ENCODE results near the gene HECA. TPM values are rescaled to one million over a fixed set of nuclear protein-coding genes. Genes with fewer than 3 reads are reported as not detected.
"Not testable (repeated sequence)": the region's sequence is repeated elsewhere in the genome, so short reads cannot be mapped to it uniquely, and the experiment has no call there.

Gene HECA
- polyA plus RNA-seq, 3 donors: 2.1 to 28.7 (median 3.3) TPM

DNA sequence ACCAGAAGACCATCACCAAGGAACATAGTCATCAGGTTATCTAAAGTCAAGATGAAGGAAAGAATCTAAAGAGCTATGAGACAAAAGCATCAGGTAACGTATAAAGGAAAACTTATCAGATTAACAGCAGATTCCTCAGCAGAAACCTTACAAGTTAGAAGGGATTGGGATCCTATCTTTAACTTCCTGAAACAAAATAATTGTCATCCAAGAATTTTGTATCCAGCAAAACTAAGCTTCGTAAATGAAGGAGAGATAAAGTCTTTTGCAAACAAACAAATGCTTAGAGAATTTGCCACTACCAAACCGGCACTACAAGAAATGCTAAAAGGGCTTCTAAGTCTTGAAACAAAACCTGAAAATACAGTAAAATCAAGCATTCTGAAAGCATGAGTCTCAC, 71.0 kb downstream of the HECA start:
- H3K36me3 ChIP-seq (replicated peaks in 1 of 2; ENCODE audit: control insufficient read depth in 1 of 2, insufficient read depth in 2 of 2, low read length in 2 of 2): no peaks in the 10 kb centered on the region
- Mint-ChIP-seq H3K9me3 (peaks cover 39 to 59% (median 43%) of the 10 kb centered on the region in 7 donors), H3K4me1 (no peaks in the 10 kb centered on the region), H3K36me3 (no peaks in the 10 kb centered on the region), H3K27me3 (ENCODE audit: low read depth in 3 of 3) (no peaks in the 10 kb centered on the region), H3K27ac (no peak overlapping the region), H3K4me3 (no peak overlapping the region)
- peaks cover 27 to 35% of the 10 kb centered on the region in 2 donors for H3K9me3 ChIP-seq (replicated peaks in 1 of 2; ENCODE audit: control insufficient read depth in 1 of 2, insufficient read depth in 1 of 2, low read length in 2 of 2)
- DNase-seq: no peak
- H3K4me1 ChIP-seq (ENCODE audit: control insufficient read depth in 1 of 2, insufficient read depth in 2 of 2, low read length in 2 of 2): no peaks in the 10 kb centered on the region
- H3K9ac ChIP-seq (ENCODE audit: insufficient read depth, low read length, poor library complexity, severe bottlenecking): no peak overlapping the region
- intact Hi-C loops (cut with micrococcal nuclease): no loop called here
- WGBS (ENCODE audit: insufficient coverage): 100% methylated on average over 1 of the region's 3 CpGs
- H3K79me2 ChIP-seq (ENCODE audit: insufficient read depth, low read length): no peaks in the 10 kb centered on the region
- H3K27ac ChIP-seq (ENCODE audit: low read depth in 1 of 2, low read length in 2 of 2): no peak overlapping the region
- no peak overlapping the region for H3K4me3 ChIP-seq (replicated peaks in 1 of 3; ENCODE audit: low read depth in 2 of 3, low read length in 3 of 3)
- TF ChIP-seq, protein P1, sequence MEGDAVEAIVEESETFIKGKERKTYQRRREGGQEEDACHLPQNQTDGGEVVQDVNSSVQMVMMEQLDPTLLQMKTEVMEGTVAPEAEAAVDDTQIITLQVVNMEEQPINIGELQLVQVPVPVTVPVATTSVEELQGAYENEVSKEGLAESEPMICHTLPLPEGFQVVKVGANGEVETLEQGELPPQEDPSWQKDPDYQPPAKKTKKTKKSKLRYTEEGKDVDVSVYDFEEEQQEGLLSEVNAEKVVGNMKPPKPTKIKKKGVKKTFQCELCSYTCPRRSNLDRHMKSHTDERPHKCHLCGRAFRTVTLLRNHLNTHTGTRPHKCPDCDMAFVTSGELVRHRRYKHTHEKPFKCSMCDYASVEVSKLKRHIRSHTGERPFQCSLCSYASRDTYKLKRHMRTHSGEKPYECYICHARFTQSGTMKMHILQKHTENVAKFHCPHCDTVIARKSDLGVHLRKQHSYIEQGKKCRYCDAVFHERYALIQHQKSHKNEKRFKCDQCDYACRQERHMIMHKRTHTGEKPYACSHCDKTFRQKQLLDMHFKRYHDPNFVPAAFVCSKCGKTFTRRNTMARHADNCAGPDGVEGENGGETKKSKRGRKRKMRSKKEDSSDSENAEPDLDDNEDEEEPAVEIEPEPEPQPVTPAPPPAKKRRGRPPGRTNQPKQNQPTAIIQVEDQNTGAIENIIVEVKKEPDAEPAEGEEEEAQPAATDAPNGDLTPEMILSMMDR (IDR thresholded peaks at IDR 0.05): no peak
- H4K20me1 ChIP-seq (ENCODE audit: insufficient read depth, low read length): no peaks in the 10 kb centered on the region
- no peak overlapping the region for H2AFZ ChIP-seq (ENCODE audit: insufficient read depth, low read depth, low read length, poor library complexity, severe bottlenecking)
- H3K4me2 ChIP-seq (replicated peaks; ENCODE audit: extremely low read depth, low read length, poor library complexity, severe bottlenecking): no peak overlapping the region
- no peaks in the 10 kb centered on the region for H3K27me3 ChIP-seq (ENCODE audit: control insufficient read depth in 2 of 2, insufficient read depth in 2 of 2, low read length in 2 of 2)

DNA sequence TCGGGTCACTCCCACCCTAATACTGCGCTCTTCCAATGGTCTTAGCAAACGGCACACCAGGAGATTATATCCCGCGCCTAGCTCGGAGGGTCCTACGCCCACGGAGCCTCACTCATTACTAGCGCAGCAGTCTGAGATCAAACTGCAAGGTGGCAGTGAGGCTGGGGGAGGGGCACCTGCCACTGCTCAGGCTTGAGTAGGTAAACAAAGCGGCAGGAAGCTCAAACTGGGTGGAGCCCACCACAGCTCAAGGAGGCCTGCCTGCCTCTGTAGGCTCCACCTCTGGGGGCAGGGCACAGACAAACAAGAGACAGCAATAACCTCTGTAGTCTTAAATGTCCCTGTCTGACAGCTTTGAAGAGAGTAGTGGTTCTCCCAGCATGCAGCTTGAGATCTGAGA, 75.9 kb downstream of the HECA start:
- 96% methylated on average over 8 of the region's 10 CpGs for WGBS (ENCODE audit: insufficient coverage)
- H3K27ac ChIP-seq (ENCODE audit: low read depth in 1 of 2, low read length in 2 of 2); H3K4me2 ChIP-seq (replicated peaks; ENCODE audit: extremely low read depth, low read length, poor library complexity, severe bottlenecking); DNase-seq; H3K27me3 Mint-ChIP-seq (ENCODE audit: low read depth in 3 of 3); H3K4me3 Mint-ChIP-seq; H3K4me1 Mint-ChIP-seq; H3K9ac ChIP-seq (ENCODE audit: insufficient read depth, low read length, poor library complexity, severe bottlenecking); H3K27me3 ChIP-seq (ENCODE audit: control insufficient read depth in 2 of 2, insufficient read depth in 2 of 2, low read length in 2 of 2); H3K36me3 ChIP-seq (replicated peaks in 1 of 2; ENCODE audit: control insufficient read depth in 1 of 2, insufficient read depth in 2 of 2, low read length in 2 of 2); intact Hi-C loops (cut with micrococcal nuclease); H3K36me3 Mint-ChIP-seq; H3K4me1 ChIP-seq (ENCODE audit: control insufficient read depth in 1 of 2, insufficient read depth in 2 of 2, low read length in 2 of 2); H3K27ac Mint-ChIP-seq; H2AFZ ChIP-seq (ENCODE audit: insufficient read depth, low read depth, low read length, poor library complexity, severe bottlenecking); H4K20me1 ChIP-seq (ENCODE audit: insufficient read depth, low read length); H3K79me2 ChIP-seq (ENCODE audit: insufficient read depth, low read length); H3K4me3 ChIP-seq (replicated peaks in 1 of 3; ENCODE audit: low read depth in 2 of 3, low read length in 3 of 3): not testable (repeated sequence)
- peaks cover 20 to 24% of the 10 kb centered on the region in 2 donors for H3K9me3 ChIP-seq (replicated peaks in 1 of 2; ENCODE audit: control insufficient read depth in 1 of 2, insufficient read depth in 1 of 2, low read length in 2 of 2)
- H3K9me3 Mint-ChIP-seq: peaks cover 31 to 60% (median 42%) of the 10 kb centered on the region in 7 donors

DNA sequence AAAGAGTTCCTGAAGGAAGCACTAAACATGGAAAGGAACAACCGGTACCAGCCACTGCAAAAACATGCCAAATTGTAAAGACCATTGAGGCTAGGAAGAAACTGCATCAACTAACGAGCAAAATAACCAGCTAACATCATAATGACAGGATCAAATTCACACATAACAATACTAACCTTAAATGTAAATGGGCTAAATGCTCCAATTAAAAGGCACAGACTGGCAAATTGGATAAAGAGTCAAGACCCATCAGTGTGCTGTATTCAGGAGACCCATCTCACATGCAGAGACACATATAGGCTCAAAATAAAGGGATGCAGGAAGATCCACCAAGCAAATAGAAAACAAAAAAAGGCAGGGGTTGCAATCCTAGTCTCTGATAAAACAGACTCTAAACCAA, 77.6 kb downstream of the HECA start:
- intact Hi-C loops (cut with micrococcal nuclease); H3K4me1 ChIP-seq (ENCODE audit: control insufficient read depth in 1 of 2, insufficient read depth in 2 of 2, low read length in 2 of 2); H3K4me2 ChIP-seq (replicated peaks; ENCODE audit: extremely low read depth, low read length, poor library complexity, severe bottlenecking); H3K27me3 ChIP-seq (ENCODE audit: control insufficient read depth in 2 of 2, insufficient read depth in 2 of 2, low read length in 2 of 2); H4K20me1 ChIP-seq (ENCODE audit: insufficient read depth, low read length); H3K36me3 Mint-ChIP-seq; H3K27ac Mint-ChIP-seq; H3K36me3 ChIP-seq (replicated peaks in 1 of 2; ENCODE audit: control insufficient read depth in 1 of 2, insufficient read depth in 2 of 2, low read length in 2 of 2); DNase-seq; H2AFZ ChIP-seq (ENCODE audit: insufficient read depth, low read depth, low read length, poor library complexity, severe bottlenecking); H3K9ac ChIP-seq (ENCODE audit: insufficient read depth, low read length, poor library complexity, severe bottlenecking); H3K79me2 ChIP-seq (ENCODE audit: insufficient read depth, low read length); H3K4me1 Mint-ChIP-seq; H3K4me3 ChIP-seq (replicated peaks in 1 of 3; ENCODE audit: low read depth in 2 of 3, low read length in 3 of 3); H3K27ac ChIP-seq (ENCODE audit: low read depth in 1 of 2, low read length in 2 of 2); H3K27me3 Mint-ChIP-seq (ENCODE audit: low read depth in 3 of 3); H3K4me3 Mint-ChIP-seq: not testable (repeated sequence)
- peaks cover 18 to 46% (median 27%) of the 10 kb centered on the region in 7 donors for H3K9me3 Mint-ChIP-seq
- H3K9me3 ChIP-seq (replicated peaks in 1 of 2; ENCODE audit: control insufficient read depth in 1 of 2, insufficient read depth in 1 of 2, low read length in 2 of 2): peaks cover 14 to 16% of the 10 kb centered on the region in 2 donors
- no CpG with 5 or more reads among the region's 2 CpGs for WGBS (ENCODE audit: insufficient coverage)
